IMR-90 (cell line): ENCODE results near the gene HDAC10. TPM values are rescaled to one million over a fixed set of nuclear protein-coding genes. Genes with fewer than 3 reads are reported as not detected.

Source experiments
- ATAC-seq: fragments of 200-7000 bp; cut with Tn5 transposase; 2 replicates; pipeline ENCODE4 v1.9.1; 2020; ENCODE audit warnings: low read depth, mild to moderate bottlenecking, moderate library complexity
- BruUV-seq: library from RNA; stranded (reverse); fragments of 400-500 nt; replicated peaks from 2 replicates; lab custom pipeline; 2021; lab: Mats Ljungman, UMichigan
- CTCF ChIA-PET: fragments of 300-600 bp; formaldehyde crosslinking; extraction: SDS; loops from one replicate; lab custom pipeline; 2021; ENCODE audit warnings: antibody characterized with exemption; lab: Yijun Ruan, JAX
- POLR2A ChIA-PET: fragments of 300-600 bp; sonication (Branson Sonifier 250); formaldehyde crosslinking; loops from one replicate; lab custom pipeline; 2022; ENCODE audit warnings: antibody characterized with exemption; ENCODE audit not compliant: unreplicated experiment; lab: Charles Lee
- DNase-seq: peaks from one replicate; pipeline ENCODE4 v3.0.0; 2013
- H2AFZ ChIP-seq: replicated peaks from 2 replicates; pipeline ENCODE3; 2013; ENCODE audit warnings: low read length, mild to moderate bottlenecking; ENCODE audit not compliant: poor library complexity
- H2AK5ac ChIP-seq: 2 replicates; pipeline ENCODE4 v1.6.1; 2013; ENCODE audit warnings: low read depth, low read length, inconsistent platforms
- H2AK9ac ChIP-seq: replicated peaks from 2 replicates; pipeline ENCODE3; 2013; ENCODE audit warnings: mild to moderate bottlenecking, low read depth, low read length, moderate library complexity; ENCODE audit not compliant: poor library complexity
- H2BK120ac ChIP-seq: 2 replicates; pipeline ENCODE4 v1.6.1; 2013; ENCODE audit warnings: low read depth, low read length, inconsistent platforms
- H2BK15ac ChIP-seq: 3 replicates; pipeline ENCODE4 v1.6.1; 2013; ENCODE audit warnings: low read depth, low read length, inconsistent platforms
- H2BK20ac ChIP-seq: 2 replicates; pipeline ENCODE4 v1.6.1; 2013; ENCODE audit warnings: low read depth, mild to moderate bottlenecking, inconsistent platforms, low read length, moderate library complexity
- H2BK5ac ChIP-seq: 2 replicates; pipeline ENCODE4 v1.6.1; 2013; ENCODE audit warnings: mild to moderate bottlenecking, low read depth, low read length, inconsistent platforms; ENCODE audit not compliant: poor library complexity, severe bottlenecking
- H3K14ac ChIP-seq: replicated peaks from 2 replicates; pipeline ENCODE4 v1.6.1; 2013; ENCODE audit warnings: low read depth, low read length, inconsistent platforms
- H3K18ac ChIP-seq: 2 replicates; pipeline ENCODE4 v1.6.1; 2013; ENCODE audit warnings: low read depth, low read length, control low read depth
- H3K23ac ChIP-seq: 2 replicates; pipeline ENCODE4 v1.6.1; 2013; ENCODE audit warnings: low read depth, low read length, inconsistent platforms
- H3K27ac ChIP-seq: 2 replicates; pipeline ENCODE4 v1.5.1; 2013; ENCODE audit warnings: mild to moderate bottlenecking, control low read depth, low read length; ENCODE audit not compliant: insufficient read depth
- H3K27me3 ChIP-seq: 2 replicates; pipeline ENCODE4 v1.6.1; 2013; ENCODE audit warnings: low read length; ENCODE audit not compliant: control insufficient read depth, insufficient read depth
- H3K36me3 ChIP-seq: 2 replicates; pipeline ENCODE4 v1.6.1; 2013; ENCODE audit warnings: low read length, mixed read lengths; ENCODE audit not compliant: control insufficient read depth, insufficient read depth
- H3K4ac ChIP-seq: 2 replicates; pipeline ENCODE4 v1.6.1; 2013; ENCODE audit warnings: low read depth, low read length, inconsistent platforms
- H3K4me1 ChIP-seq: 2 replicates; pipeline ENCODE4 v1.6.1; 2013; ENCODE audit warnings: low read length, mixed read lengths; ENCODE audit not compliant: control insufficient read depth, insufficient read depth
- H3K4me2 ChIP-seq: 2 replicates; pipeline ENCODE4 v1.6.1; 2013; ENCODE audit warnings: low read depth, mild to moderate bottlenecking, control low read depth, low read length, moderate library complexity
- H3K4me3 ChIP-seq: 2 replicates; pipeline ENCODE4 v1.5.1; 2013; ENCODE audit warnings: low read depth, mild to moderate bottlenecking, control low read depth, low read length, moderate library complexity; ENCODE audit not compliant: insufficient read depth
- H3K56ac ChIP-seq: 2 replicates; pipeline ENCODE4 v1.6.1; 2013; ENCODE audit warnings: low read length, inconsistent platforms; ENCODE audit not compliant: insufficient read depth; ENCODE audit errors: extremely low read depth
- H3K79me1 ChIP-seq, 2 experiments: 2 replicates each; pipeline ENCODE4 v1.6.1; 2013; ENCODE audit warnings: low read length in 2 of 2, inconsistent platforms in 1 of 2, low read depth in 1 of 2
- H3K9ac ChIP-seq: 2 replicates; pipeline ENCODE4 v1.6.1; 2013; ENCODE audit warnings: low read depth, low read length, control low read depth
- H3K9me1 ChIP-seq: 2 replicates; pipeline ENCODE4 v1.6.1; 2013; ENCODE audit warnings: low read length, inconsistent platforms; ENCODE audit not compliant: insufficient read depth
- H3K9me3 ChIP-seq: 2 replicates; pipeline ENCODE4 v1.6.1; 2013; ENCODE audit warnings: low read length; ENCODE audit not compliant: control insufficient read depth, insufficient read depth
- H4K20me1 ChIP-seq: 2 replicates; pipeline ENCODE4 v1.6.1; 2013; ENCODE audit warnings: low read length, inconsistent platforms; ENCODE audit not compliant: insufficient read depth
- H4K5ac ChIP-seq: 2 replicates; pipeline ENCODE4 v1.6.1; 2013; ENCODE audit warnings: mild to moderate bottlenecking, low read depth, low read length, control low read depth
- H4K8ac ChIP-seq, 2 experiments: 2 replicates each; pipeline ENCODE4 v1.6.1; 2013; ENCODE audit warnings: low read depth in 2 of 2, low read length in 2 of 2, control low read depth in 1 of 2, inconsistent platforms in 1 of 2
- H4K91ac ChIP-seq: 2 replicates; pipeline ENCODE4 v1.6.1; 2013; ENCODE audit warnings: low read depth, low read length, inconsistent platforms; ENCODE audit not compliant: insufficient read depth
- BHLHE40 ChIP-seq: fragments of 150-350 bp; IDR thresholded peaks from 2 replicates; pipeline ENCODE4 v1.6.1; 2016; ENCODE audit warnings: mild to moderate bottlenecking, low read depth, low read length
- CEBPB ChIP-seq: IDR thresholded peaks from 2 replicates; pipeline ENCODE4 v1.6.1; 2012; ENCODE audit warnings: low read depth, low read length, improper control_type of control experiment
- CHD1 ChIP-seq: IDR thresholded peaks from 2 replicates; pipeline ENCODE4 v1.6.1; 2012; ENCODE audit warnings: low read depth, low read length, improper control_type of control experiment
- CTCF ChIP-seq: conservative IDR thresholded peaks from 2 replicates; pipeline ENCODE4 v1.5.1; 2012; ENCODE audit warnings: mild to moderate bottlenecking, low read depth, low read length, improper control_type of control experiment
- ELK1 ChIP-seq: fragments of 150-350 bp; IDR thresholded peaks from 2 replicates; pipeline ENCODE4 v1.6.1; 2016; ENCODE audit warnings: low read depth, mild to moderate bottlenecking, low read length, moderate library complexity, borderline replicate concordance
- FOS ChIP-seq: fragments of 150-350 bp; IDR thresholded peaks from 2 replicates; pipeline ENCODE4 v1.6.1; 2016; ENCODE audit warnings: low read depth, low read length
- MAFK ChIP-seq: IDR thresholded peaks from 2 replicates; pipeline ENCODE4 v1.6.1; 2012; ENCODE audit warnings: low read depth, low read length, improper control_type of control experiment
- MAZ ChIP-seq: IDR thresholded peaks from 2 replicates; pipeline ENCODE4 v1.6.1; 2012; ENCODE audit warnings: low read depth, mild to moderate bottlenecking, low read length, improper control_type of control experiment, moderate library complexity, borderline replicate concordance
- MXI1 ChIP-seq: IDR thresholded peaks from 2 replicates; pipeline ENCODE4 v1.6.1; 2012; ENCODE audit warnings: low read depth, mild to moderate bottlenecking, low read length, moderate library complexity, borderline replicate concordance
- NFE2L2 ChIP-seq: fragments of 150-350 bp; IDR thresholded peaks from 2 replicates; pipeline ENCODE4 v1.6.1; 2016; ENCODE audit warnings: low read depth, mild to moderate bottlenecking, low read length
- POLR2A ChIP-seq: IDR thresholded peaks from 2 replicates; pipeline ENCODE4 v1.6.1; 2012; ENCODE audit warnings: mild to moderate bottlenecking, low read depth, low read length
- RAD21 ChIP-seq: IDR thresholded peaks from 2 replicates; pipeline ENCODE4 v1.6.1; 2012; ENCODE audit warnings: low read length, improper control_type of control experiment
- RCOR1 ChIP-seq: IDR thresholded peaks from 2 replicates; pipeline ENCODE4 v1.6.1; 2012; ENCODE audit warnings: mild to moderate bottlenecking, low read length, improper control_type of control experiment; ENCODE audit not compliant: insufficient replicate concordance
- RFX5 ChIP-seq: IDR thresholded peaks from 2 replicates; pipeline ENCODE4 v1.8.0; 2012; ENCODE audit warnings: low read depth, mild to moderate bottlenecking, low read length, moderate library complexity
- SMC3 ChIP-seq: fragments of 150-350 bp; IDR thresholded peaks from 2 replicates; pipeline ENCODE4 v1.6.1; 2016; ENCODE audit warnings: low read depth, mild to moderate bottlenecking, antibody characterized with exemption, low read length, moderate library complexity
- USF2 ChIP-seq: fragments of 150-350 bp; IDR thresholded peaks from 2 replicates; pipeline ENCODE4 v1.6.1; 2017; ENCODE audit warnings: mild to moderate bottlenecking, antibody characterized with exemption, low read length, low read depth
- WGBS, 2 experiments: methylation state at CpG; one replicate each; pipeline versions ENCODE4 v1.1.5 to v1.1.7; 2013; ENCODE audit warnings: missing lambda C conversion rate in 2 of 2; ENCODE audit not compliant: insufficient read length in 1 of 2; ENCODE audit errors: extremely low coverage in 2 of 2; 5-methylcytosine and 5-hydroxymethylcytosine counted together
- dilution Hi-C: fragments of 300-500 bp; cut with HindIII; formaldehyde crosslinking; loops from one replicate; pipeline ENCODE4 v1.14.3; 2018; ENCODE audit warnings: low sequenced_read_pairs; ENCODE audit not compliant: unreplicated experiment
- in situ Hi-C: fragments of 300-500 bp; cut with MboI; formaldehyde crosslinking; loops from 3 replicates; pipeline ENCODE4 v1.14.3; 2019; ENCODE audit warnings: low sequenced_read_pairs, inconsistent platforms, mixed read lengths
- intact Hi-C: fragments of 100-400 bp; cut with micrococcal nuclease; formaldehyde crosslinking; loops from 2 replicates; pipeline ENCODE4 v1.10.0; 2022
- polyA plus RNA-seq, 3 experiments: library from polyadenylated mRNA; depleted of rRNA; stranded (reverse); fragments of >200 nt; gene quantifications; 2 replicates each; pipeline ENCODE4 v1.2.3, GENCODE V29; 2012; ENCODE audit warnings: low replicate concordance in 1 of 3
- total RNA-seq: library from RNA; depleted of rRNA; stranded (reverse); fragments of >200 nt; gene quantifications from 2 replicates; pipeline ENCODE4 v1.2.3, GENCODE V29; 2012

Gene HDAC10
- total and polyA plus RNA-seq, 2 of the 4 experiments (the other 2 are of a cell fraction): 3.9 to 35.7 TPM

GRCh38 chr22:50300620-50301257, 49.7 kb upstream of the HDAC10 start:
- H3K4me2 ChIP-seq: no peak overlapping the region; the same call in 1 of the 2 replicates
- no peak overlapping the region for H2BK5ac ChIP-seq
- H3K27ac ChIP-seq: no peak overlapping the region
- no peak overlapping the region for H4K91ac ChIP-seq
- no peaks in the 10 kb centered on the region for H3K27me3 ChIP-seq
- no peaks in the 10 kb centered on the region for H3K9me3 ChIP-seq
- H3K4me3 ChIP-seq: no peak overlapping the region
- TF ChIP-seq BHLHE40 (no peak), MAFK (no peak), CHD1 (no peak), POLR2A (no peak), FOS (no peak), RFX5 (no peak), CTCF (no peak), RCOR1 (no peak), MAZ (no peak), RAD21 (no peak), CEBPB (no peak), MXI1 (no peak), ELK1 (no peak), USF2 (no peak), SMC3 (no peak), NFE2L2 (no peak)
- H3K4me1 ChIP-seq: peaks cover 75% of the 10 kb centered on the region
- H3K23ac ChIP-seq: no peak overlapping the region
- no peak for ATAC-seq
- no peak overlapping the region for H3K14ac ChIP-seq
- no peak overlapping the region for H3K56ac ChIP-seq
- H2AFZ ChIP-seq: no peak overlapping the region
- H2BK15ac ChIP-seq: no peak overlapping the region
- 0 out of 2 replicates have a peak overlapping the region, but pooled peaks have one; percentile 6 for H3K4ac ChIP-seq
- dilution Hi-C loops (no loop called here), in situ Hi-C loops (no loop called here), intact Hi-C loops (no loop called here)
- H3K9me1 ChIP-seq: peaks cover 16% of the 10 kb centered on the region
- no peak overlapping the region for H2BK20ac ChIP-seq
- peaks cover 24% of the 10 kb centered on the region; the same call in 1 of the 2 replicates for H3K36me3 ChIP-seq
- BruUV-seq: no TSS peak
- no peak overlapping the region for H3K9ac ChIP-seq
- DNase-seq: no peak
- no peak overlapping the region for H4K8ac ChIP-seq
- WGBS, 2 experiments: 79% methylated on average over 4 of the region's 14 CpGs; no CpG with 5 or more reads in 1 of the 2 experiments
- H3K79me1 ChIP-seq: peaks cover 0 to 48% of the 10 kb centered on the region in 2 experiments; a peak in 2 of 4 replicates
- H4K20me1 ChIP-seq: peaks cover 94% of the 10 kb centered on the region
- H4K5ac ChIP-seq: no peak overlapping the region
- no peak overlapping the region for H2BK120ac ChIP-seq
- H3K18ac ChIP-seq: no peak overlapping the region
- H2AK9ac ChIP-seq: peak overlapping the region; percentile 42
- no peak overlapping the region for H2AK5ac ChIP-seq
- POLR2A ChIA-PET: no interaction called here
- CTCF ChIA-PET: no interaction called here
